ENCODE measurements around the gene PLCB4. TPM values are rescaled to one million over a fixed set of nuclear protein-coding genes. Genes with fewer than 3 reads are reported as not detected.

The PLCB4 gene
- total RNA-seq, 1 experiment from 2014 or later: 10.1 TPM

- H2BK15ac ChIP-seq (ENCODE audit: low read depth, low read length): no peak overlapping the region
- no peaks in the 10 kb centered on the region for H4K20me1 ChIP-seq (ENCODE audit: control insufficient read depth, insufficient read depth, insufficient read length)
- H4K8ac ChIP-seq (replicated peaks; ENCODE audit: insufficient read length, low read depth, low read length): no peak overlapping the region
- no peaks in the 10 kb centered on the region for H3K23me2 ChIP-seq (ENCODE audit: insufficient read length, low read depth, low read length, poor library complexity, severe bottlenecking)
- H3K56ac ChIP-seq (ENCODE audit: insufficient read length, low read depth, low read length): no peak overlapping the region
- H3T11ph ChIP-seq (ENCODE audit: low read length): no peak overlapping the region
- H3K27me3 ChIP-seq (ENCODE audit: insufficient read depth, low read length): no peaks in the 10 kb centered on the region
- H3K23ac ChIP-seq (ENCODE audit: insufficient read length, low read depth, low read length): no peak overlapping the region
- no peaks in the 10 kb centered on the region for H3K79me1 ChIP-seq (ENCODE audit: insufficient read depth, low read depth, low read length, poor library complexity, severe bottlenecking)
- H3K4me2 ChIP-seq (ENCODE audit: insufficient read depth, insufficient read length, low read length): no peak overlapping the region
- H4K5ac ChIP-seq (ENCODE audit: insufficient read length, low read depth, low read length): no peak overlapping the region
- H2BK120ac ChIP-seq (ENCODE audit: low read depth, low read length, poor library complexity, severe bottlenecking): no peak overlapping the region
- Mint-ChIP-seq H3K36me3 (ENCODE audit: insufficient read depth in 1 of 3, low read depth in 3 of 3) (peaks cover 0 to 11% (median 0%) of the 10 kb centered on the region in 3 experiments; a peak in 3 of 7 replicates), H3K27me3 (ENCODE audit: low read depth) (no peaks in the 10 kb centered on the region), H3K9me3 (no peaks in the 10 kb centered on the region), H3K4me1 (no peaks in the 10 kb centered on the region), H3K4me3 (no peak overlapping the region), H3K27ac (no peak overlapping the region)
- no peak overlapping the region for H2BK5ac ChIP-seq (ENCODE audit: insufficient read length, low read length)
- no peaks in the 10 kb centered on the region for H3K4me1 ChIP-seq (ENCODE audit: insufficient read depth, low read length)
- no peak overlapping the region for H2BK20ac ChIP-seq (ENCODE audit: low read depth, low read length, poor library complexity, severe bottlenecking)
- no peak overlapping the region for H2BK12ac ChIP-seq (ENCODE audit: insufficient read length, low read depth, low read length)
- no peak overlapping the region for H3K27ac ChIP-seq (ENCODE audit: insufficient read length, low read depth, low read length)
- H3K18ac ChIP-seq (ENCODE audit: insufficient read length, low read depth, low read length): no peak overlapping the region
- no peak overlapping the region for H3K4ac ChIP-seq (ENCODE audit: low read depth, low read length)
- no peak overlapping the region for H3K14ac ChIP-seq (ENCODE audit: insufficient read depth, low read length)
- H3K9ac ChIP-seq (ENCODE audit: extremely low read depth, insufficient read length, low read length): no peak overlapping the region
- no peak for DNase-seq
- H2AFZ ChIP-seq (ENCODE audit: low read length): no peak overlapping the region
- no peaks in the 10 kb centered on the region for H3K9me3 ChIP-seq (ENCODE audit: control insufficient read depth, low read depth, low read length)
- no peak overlapping the region for H4K91ac ChIP-seq (ENCODE audit: insufficient read length, low read depth, low read length)
- WGBS (ENCODE audit: extremely low coverage, insufficient read length, low lambda C conversion rate): no CpG with 5 or more reads among the region's 2 CpGs
- H2AK5ac ChIP-seq (ENCODE audit: insufficient read length, low read length): no peak overlapping the region
- TF ChIP-seq CTCF (conservative IDR thresholded peaks at IDR 0.05): no peak
- no peaks in the 10 kb centered on the region for H3K79me2 ChIP-seq (ENCODE audit: insufficient read depth, low read length)
Measured at GRCh38 chr20:9367746-9368145, 298.9 kb downstream of the PLCB4 start.
